NCI-H2081 (cell line): ENCODE measurements around the gene TBC1D4.

Experiments
- DNase-seq, 2 experiments: peaks; one replicate each; lab custom pipeline; 2025; lab: John Stamatoyannopoulos, UW

Gene TBC1D4

GRCh38 chr13:75418186-75418843 is 63.7 kb downstream of the TBC1D4 start:
- no peak for DNase-seq

- DNase-seq: no peak
Measured at GRCh38 chr13:75417656-75418055, 64.3 kb downstream of the TBC1D4 start.

GRCh38 chr13:75417012-75417384 is 65.0 kb downstream of the TBC1D4 start:
- DNase-seq: no peak

GRCh38 chr13:75416327-75417011 is 65.5 kb downstream of the TBC1D4 start:
- DNase-seq: no peak

- DNase-seq: no peak
Measured at GRCh38 chr13:75415694-75416093, 66.3 kb downstream of the TBC1D4 start.

- DNase-seq: no peak
Measured at GRCh38 chr13:75415171-75415570, 66.8 kb downstream of the TBC1D4 start.

- no peak for DNase-seq
Measured at GRCh38 chr13:75414036-75414827, 67.7 kb downstream of the TBC1D4 start.

GRCh38 chr13:75411924-75412537 is 69.9 kb downstream of the TBC1D4 start:
- DNase-seq: no peak

GRCh38 chr13:75410207-75410606 is 71.8 kb downstream of the TBC1D4 start:
- DNase-seq: no peak

GRCh38 chr13:75407998-75408397 is 74.0 kb downstream of the TBC1D4 start:
- no peak for DNase-seq

GRCh38 chr13:75407473-75407872 is 74.5 kb downstream of the TBC1D4 start:
- DNase-seq: no peak

GRCh38 chr13:75405976-75406703 is 75.8 kb downstream of the TBC1D4 start:
- DNase-seq: peak in 1 of 2 experiments; percentile 35

GRCh38 chr13:75404726-75405125 is 77.2 kb downstream of the TBC1D4 start:
- DNase-seq: no peak

GRCh38 chr13:75402787-75403186 is 79.2 kb downstream of the TBC1D4 start:
- DNase-seq: no peak

GRCh38 chr13:75400775-75401174 is 81.2 kb downstream of the TBC1D4 start:
- no peak for DNase-seq

GRCh38 chr13:75399879-75400217 is 82.1 kb downstream of the TBC1D4 start:
- DNase-seq: no peak

GRCh38 chr13:75399168-75399878 is 82.6 kb downstream of the TBC1D4 start:
- no peak for DNase-seq

- no peak for DNase-seq
Measured at GRCh38 chr13:75398072-75398471, 83.9 kb downstream of the TBC1D4 start.

- no peak for DNase-seq
Measured at GRCh38 chr13:75395901-75396300, 86.1 kb downstream of the TBC1D4 start.

- DNase-seq: no peak
Measured at GRCh38 chr13:75395066-75395465, 86.9 kb downstream of the TBC1D4 start.

GRCh38 chr13:75393839-75394520 is 88.0 kb downstream of the TBC1D4 start:
- DNase-seq: no peak
